SK-N-SH (cell line): ENCODE measurements around the gene TTC7B.

ENCODE experiments used
- EP300 ChIP-seq, 2 experiments: IDR thresholded peaks; 2 replicates each; pipeline versions ENCODE4 v1.4.0 to v1.6.1; 2012; ENCODE audit warnings: borderline replicate concordance in 1 of 2, low read depth in 1 of 2, low read length in 1 of 2
- RFX5 ChIP-seq: IDR thresholded peaks from 2 replicates; pipeline ENCODE4 v1.6.1; 2012; ENCODE audit warnings: mild to moderate bottlenecking, improper control_type of control experiment, low read length
- SIN3A ChIP-seq: IDR thresholded peaks from 2 replicates; pipeline ENCODE4 v1.6.1; 2012; ENCODE audit warnings: low read depth, mild to moderate bottlenecking, low read length, moderate library complexity, borderline replicate concordance
- TAF1 ChIP-seq: IDR thresholded peaks from 2 replicates; pipeline ENCODE4 v1.6.1; 2012; ENCODE audit warnings: low read depth, mild to moderate bottlenecking, low read length, moderate library complexity, borderline replicate concordance
- TF ChIP-seq, protein P1 (sequence below): fragments of 200-600 bp; sonication (generic); IDR thresholded peaks from 2 replicates; pipeline ENCODE4 v1.6.1; 2017; ENCODE audit warnings: antibody characterized with exemption, mild to moderate bottlenecking, moderate library complexity
- TF ChIP-seq, protein P2 (sequence below): IDR thresholded peaks from 2 replicates; pipeline ENCODE4; 2012
- TF ChIP-seq, protein P3 (sequence below): IDR thresholded peaks from 2 replicates; pipeline ENCODE4 v1.4.0; 2012; ENCODE audit warnings: low read depth
- TF ChIP-seq, protein P4 (sequence below): IDR thresholded peaks from 2 replicates; pipeline ENCODE4 v1.6.1; 2012; ENCODE audit warnings: mild to moderate bottlenecking, low read depth, low read length, moderate library complexity

DNA sequence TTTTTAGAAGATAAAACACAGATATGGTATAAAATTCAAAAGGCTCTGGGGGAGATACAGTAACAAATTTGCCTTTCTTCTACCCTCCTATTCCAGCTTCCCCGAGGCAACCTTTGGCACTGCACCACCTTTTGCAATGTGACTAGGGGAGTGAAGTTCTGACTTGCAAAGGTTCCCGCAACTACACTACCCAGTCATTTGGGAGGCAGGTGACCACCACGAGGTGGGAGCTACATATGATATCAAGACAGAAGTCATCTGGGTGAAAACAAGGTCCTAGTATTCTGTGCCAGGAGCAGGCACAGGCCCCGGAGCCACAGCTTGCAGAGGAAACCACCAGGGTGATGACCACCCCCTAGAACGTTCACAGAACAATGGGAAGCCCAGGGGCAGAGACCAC lies 141.5 kb downstream of the TTC7B start:
- TF ChIP-seq, protein P1, sequence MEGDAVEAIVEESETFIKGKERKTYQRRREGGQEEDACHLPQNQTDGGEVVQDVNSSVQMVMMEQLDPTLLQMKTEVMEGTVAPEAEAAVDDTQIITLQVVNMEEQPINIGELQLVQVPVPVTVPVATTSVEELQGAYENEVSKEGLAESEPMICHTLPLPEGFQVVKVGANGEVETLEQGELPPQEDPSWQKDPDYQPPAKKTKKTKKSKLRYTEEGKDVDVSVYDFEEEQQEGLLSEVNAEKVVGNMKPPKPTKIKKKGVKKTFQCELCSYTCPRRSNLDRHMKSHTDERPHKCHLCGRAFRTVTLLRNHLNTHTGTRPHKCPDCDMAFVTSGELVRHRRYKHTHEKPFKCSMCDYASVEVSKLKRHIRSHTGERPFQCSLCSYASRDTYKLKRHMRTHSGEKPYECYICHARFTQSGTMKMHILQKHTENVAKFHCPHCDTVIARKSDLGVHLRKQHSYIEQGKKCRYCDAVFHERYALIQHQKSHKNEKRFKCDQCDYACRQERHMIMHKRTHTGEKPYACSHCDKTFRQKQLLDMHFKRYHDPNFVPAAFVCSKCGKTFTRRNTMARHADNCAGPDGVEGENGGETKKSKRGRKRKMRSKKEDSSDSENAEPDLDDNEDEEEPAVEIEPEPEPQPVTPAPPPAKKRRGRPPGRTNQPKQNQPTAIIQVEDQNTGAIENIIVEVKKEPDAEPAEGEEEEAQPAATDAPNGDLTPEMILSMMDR: no peak
- no peak for TF ChIP-seq TAF1
- TF ChIP-seq, protein P2, sequence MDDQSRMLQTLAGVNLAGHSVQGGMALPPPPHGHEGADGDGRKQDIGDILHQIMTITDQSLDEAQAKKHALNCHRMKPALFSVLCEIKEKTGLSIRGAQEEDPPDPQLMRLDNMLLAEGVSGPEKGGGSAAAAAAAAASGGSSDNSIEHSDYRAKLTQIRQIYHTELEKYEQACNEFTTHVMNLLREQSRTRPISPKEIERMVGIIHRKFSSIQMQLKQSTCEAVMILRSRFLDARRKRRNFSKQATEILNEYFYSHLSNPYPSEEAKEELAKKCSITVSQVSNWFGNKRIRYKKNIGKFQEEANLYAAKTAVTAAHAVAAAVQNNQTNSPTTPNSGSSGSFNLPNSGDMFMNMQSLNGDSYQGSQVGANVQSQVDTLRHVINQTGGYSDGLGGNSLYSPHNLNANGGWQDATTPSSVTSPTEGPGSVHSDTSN: no peak
- no peak for TF ChIP-seq SIN3A
- TF ChIP-seq, protein P3, sequence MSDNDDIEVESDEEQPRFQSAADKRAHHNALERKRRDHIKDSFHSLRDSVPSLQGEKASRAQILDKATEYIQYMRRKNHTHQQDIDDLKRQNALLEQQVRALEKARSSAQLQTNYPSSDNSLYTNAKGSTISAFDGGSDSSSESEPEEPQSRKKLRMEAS: no peak
- TF ChIP-seq, protein P4, sequence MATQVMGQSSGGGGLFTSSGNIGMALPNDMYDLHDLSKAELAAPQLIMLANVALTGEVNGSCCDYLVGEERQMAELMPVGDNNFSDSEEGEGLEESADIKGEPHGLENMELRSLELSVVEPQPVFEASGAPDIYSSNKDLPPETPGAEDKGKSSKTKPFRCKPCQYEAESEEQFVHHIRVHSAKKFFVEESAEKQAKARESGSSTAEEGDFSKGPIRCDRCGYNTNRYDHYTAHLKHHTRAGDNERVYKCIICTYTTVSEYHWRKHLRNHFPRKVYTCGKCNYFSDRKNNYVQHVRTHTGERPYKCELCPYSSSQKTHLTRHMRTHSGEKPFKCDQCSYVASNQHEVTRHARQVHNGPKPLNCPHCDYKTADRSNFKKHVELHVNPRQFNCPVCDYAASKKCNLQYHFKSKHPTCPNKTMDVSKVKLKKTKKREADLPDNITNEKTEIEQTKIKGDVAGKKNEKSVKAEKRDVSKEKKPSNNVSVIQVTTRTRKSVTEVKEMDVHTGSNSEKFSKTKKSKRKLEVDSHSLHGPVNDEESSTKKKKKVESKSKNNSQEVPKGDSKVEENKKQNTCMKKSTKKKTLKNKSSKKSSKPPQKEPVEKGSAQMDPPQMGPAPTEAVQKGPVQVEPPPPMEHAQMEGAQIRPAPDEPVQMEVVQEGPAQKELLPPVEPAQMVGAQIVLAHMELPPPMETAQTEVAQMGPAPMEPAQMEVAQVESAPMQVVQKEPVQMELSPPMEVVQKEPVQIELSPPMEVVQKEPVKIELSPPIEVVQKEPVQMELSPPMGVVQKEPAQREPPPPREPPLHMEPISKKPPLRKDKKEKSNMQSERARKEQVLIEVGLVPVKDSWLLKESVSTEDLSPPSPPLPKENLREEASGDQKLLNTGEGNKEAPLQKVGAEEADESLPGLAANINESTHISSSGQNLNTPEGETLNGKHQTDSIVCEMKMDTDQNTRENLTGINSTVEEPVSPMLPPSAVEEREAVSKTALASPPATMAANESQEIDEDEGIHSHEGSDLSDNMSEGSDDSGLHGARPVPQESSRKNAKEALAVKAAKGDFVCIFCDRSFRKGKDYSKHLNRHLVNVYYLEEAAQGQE: no peak
- no peak for TF ChIP-seq RFX5
- no peak for TF ChIP-seq EP300 (IDR thresholded peaks at IDR 0.05; ENCODE audit: borderline replicate concordance in 1 of 2, low read depth in 1 of 2, low read length in 1 of 2)
